HG03135 (cell line): Measurements from ENCODE around the gene FAM53B.

Source experiments
- ATAC-seq: cut with Tn5 transposase; IDR thresholded peaks from one replicate; pipeline ENCODE4 v1.9.1; 2021; ENCODE audit warnings: mild to moderate bottlenecking, moderate library complexity; ENCODE audit not compliant: unreplicated experiment

Gene FAM53B

GRCh38 chr10:124650820-124651401, 93.3 kb downstream of the FAM53B start:
- ATAC-seq = no peak

GRCh38 chr10:124650263-124650662, 93.9 kb downstream of the FAM53B start:
- no peak for ATAC-seq

DNA sequence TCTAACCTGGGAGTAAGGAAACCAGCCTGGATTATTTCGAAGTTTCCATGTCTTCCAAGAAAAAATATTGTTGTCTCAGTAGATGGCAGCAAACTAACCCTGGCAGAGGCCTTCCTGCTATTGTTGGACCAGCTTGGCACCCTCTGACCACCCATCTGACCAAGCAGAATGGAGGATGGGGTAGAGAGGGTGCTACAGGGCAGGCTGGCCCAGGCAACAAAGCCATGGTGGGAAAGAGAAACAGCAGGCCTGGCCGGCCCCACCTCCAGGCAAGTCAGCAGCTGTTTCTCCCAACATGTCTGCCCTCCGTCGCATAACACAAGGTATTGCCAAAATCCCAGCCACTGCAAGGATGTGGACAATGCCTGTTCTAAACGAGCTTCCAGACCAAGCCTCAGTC, 95.0 kb downstream of the FAM53B start:
- ATAC-seq = no peak

DNA sequence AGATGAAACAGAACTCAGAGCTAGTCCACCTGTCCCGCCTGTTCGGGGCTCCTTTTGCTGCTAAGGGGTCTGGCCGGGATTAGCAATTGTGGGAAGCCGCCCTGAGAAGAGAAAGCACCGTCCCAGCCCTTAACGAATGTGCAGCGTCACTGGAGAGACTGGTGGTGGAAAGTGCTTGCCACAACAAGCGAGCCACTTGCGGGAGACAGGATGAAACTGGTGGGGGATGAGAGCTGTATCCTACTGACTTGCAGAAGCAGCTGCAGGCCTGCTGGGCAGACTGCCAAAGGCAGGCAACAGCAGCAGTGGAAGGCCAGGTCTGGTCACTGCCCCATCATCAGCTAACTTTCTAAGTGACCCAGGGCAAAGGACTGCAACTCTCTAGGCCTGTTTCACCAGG, 95.4 kb downstream of the FAM53B start:
- ATAC-seq = no peak

GRCh38 chr10:124648131-124648475, 96.1 kb downstream of the FAM53B start:
- ATAC-seq = no peak

DNA sequence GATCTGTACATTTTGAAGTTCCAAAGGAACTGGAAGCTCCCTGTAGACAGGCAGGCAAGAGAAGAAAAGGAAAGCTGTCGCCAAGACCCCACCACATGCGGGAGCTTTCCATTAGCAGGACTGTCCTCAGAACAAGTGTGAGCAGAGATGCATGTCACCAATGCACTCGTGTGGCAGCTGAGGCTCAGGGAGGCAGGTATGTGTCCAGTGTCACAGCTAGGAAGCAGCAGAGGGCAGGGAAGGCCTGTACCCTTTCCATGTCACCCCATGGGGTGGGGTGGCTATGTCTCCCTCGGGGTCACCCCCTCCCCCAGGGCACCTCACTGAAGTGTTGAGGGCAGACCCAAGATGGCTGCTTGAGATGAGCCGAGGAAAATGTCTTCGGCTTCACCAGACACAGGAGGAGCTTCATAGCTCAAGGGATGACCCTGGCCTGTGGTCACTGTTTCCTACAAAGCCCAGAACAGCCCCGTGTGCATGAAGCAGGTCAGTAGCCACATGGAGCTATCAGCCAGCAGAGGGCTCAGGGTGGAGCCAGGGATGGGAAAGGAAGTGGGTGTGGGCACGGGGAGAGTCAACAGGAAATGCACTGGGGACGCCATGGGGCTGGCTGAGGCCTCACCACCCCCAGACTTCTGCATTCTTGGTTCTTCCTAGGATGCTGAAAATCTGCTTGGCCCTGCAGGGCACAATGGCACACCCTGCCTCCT, 96.6 kb downstream of the FAM53B start:
- peak; percentile 47 for ATAC-seq

- no peak for ATAC-seq
These were observed 97.5 kb downstream of the FAM53B start for GRCh38 chr10:124646483-124647352.

- no peak for ATAC-seq
These were observed 98.6 kb downstream of the FAM53B start for GRCh38 chr10:124645467-124646095.

GRCh38 chr10:124644771-124645415, 99.3 kb downstream of the FAM53B start:
- ATAC-seq = no peak

GRCh38 chr10:124644236-124644635, 99.9 kb downstream of the FAM53B start:
- ATAC-seq = no peak

- ATAC-seq = no peak
These were observed 100.7 kb downstream of the FAM53B start for GRCh38 chr10:124643330-124644009.

GRCh38 chr10:124642088-124642710, 102.0 kb downstream of the FAM53B start:
- ATAC-seq = no peak

DNA sequence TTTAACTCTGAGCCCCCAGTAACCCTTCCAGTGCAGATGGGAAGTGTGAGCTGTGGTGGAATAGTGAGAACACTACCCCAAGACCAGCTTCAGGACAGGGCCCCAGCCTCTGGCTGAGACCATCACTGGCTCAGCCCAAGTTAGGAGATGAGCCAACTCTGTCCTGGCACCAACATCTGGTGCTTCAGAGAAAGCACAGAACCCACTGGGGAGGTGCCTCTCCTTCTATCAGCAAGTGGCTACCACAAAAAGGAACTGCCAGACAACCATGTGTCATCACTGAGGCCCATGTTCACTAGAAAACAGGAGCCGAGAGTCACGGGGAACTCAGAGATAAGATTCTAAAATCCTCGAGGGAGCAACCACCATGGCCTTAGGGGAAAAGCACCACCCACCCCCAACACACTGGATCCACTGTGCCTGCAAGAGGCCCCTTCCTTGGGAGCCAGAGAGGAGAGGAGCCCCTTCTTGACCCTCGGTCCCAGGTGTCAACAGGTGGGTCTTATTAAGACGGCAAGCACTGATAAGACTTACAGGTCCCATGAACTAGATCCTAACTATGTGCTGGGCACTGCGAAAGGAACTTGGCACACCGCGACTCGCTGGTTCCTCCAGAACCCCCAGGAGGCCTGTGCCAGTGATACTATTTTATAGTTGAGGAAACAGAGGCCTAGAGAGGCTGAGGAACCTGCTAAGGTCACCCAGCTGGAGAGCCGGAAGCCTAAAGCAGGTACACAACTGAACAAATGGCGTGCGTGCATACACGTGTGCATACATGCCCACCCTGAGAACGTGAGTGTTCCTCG, 102.7 kb downstream of the FAM53B start:
- no peak for ATAC-seq

DNA sequence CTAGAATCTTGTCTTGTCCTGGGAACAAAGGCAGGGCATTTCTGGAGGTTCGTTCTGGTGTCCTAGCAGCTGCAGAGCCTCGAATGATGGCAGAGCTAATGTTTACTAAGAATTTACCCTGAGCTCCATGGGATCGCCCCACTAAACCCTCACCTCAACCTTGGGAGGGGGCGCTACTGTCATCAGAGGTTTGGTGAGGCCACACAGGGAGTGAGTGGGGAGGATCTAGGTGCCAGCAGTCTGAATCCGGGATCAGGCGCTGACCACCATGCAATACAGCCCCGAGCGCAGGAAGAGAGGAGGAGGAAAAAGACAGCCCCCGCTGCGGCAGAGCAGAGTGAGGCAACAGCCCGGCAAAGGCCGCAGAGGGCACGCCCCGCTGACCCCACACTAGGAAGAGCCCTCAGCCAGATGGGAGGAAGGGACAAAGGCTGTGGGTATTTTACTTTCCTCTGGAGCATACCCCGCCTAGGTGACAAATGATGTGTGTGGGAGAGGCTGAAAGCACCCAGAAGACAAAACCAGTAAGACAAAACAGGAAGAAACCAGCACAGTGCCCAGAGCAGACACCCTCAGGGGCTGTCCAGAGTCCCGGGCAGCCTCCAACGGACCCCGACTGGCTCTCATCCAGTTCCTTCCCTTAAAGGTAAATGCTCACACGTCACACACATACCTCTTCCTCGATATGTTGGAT, 103.5 kb downstream of the FAM53B start:
- no peak for ATAC-seq

- ATAC-seq = no peak
These were observed 104.1 kb downstream of the FAM53B start for GRCh38 chr10:124640056-124640455.

DNA sequence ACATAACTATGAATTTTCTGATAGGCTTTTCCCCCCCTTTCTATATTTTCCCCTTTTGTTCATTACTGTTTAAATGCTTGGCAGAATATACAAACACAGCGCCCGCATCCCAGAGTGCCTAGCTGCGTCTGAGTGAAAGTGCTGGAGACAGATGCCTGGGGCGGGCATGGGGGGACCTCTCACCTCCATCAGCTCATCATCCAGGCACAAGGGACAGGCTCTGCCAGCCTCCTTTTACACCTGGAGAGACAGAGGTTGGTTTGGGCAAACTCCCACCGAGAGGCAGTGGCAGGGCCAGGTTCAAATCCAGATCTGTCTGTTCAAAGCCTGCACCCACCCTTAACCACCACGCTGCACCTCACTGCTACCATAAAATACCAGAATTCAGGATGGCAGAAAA, 104.5 kb downstream of the FAM53B start:
- ATAC-seq = no peak

DNA sequence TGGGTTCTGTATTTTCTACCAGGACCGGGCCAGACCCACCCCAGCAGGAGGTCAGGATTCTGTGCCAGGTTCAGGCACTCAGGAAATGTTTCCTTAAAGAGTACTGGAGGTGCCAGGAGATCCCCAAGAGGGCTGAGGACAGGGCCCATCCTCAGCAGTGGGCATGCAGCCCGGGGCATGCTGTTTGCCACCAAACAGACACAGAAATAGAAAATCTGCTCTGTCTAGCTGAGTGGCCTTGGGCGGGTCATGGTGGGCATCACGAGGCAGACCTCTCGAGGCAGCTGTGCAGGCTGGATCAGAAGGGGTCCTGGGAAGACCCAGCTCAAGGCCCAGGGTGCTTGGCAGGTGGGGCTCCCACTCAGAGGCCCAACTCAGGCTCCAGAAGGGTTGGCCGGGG, 105.0 kb downstream of the FAM53B start:
- no peak for ATAC-seq

- no peak for ATAC-seq
These were observed 106.4 kb downstream of the FAM53B start for GRCh38 chr10:124637746-124638145.
